ENCODE data around the gene COX19.

DNA sequence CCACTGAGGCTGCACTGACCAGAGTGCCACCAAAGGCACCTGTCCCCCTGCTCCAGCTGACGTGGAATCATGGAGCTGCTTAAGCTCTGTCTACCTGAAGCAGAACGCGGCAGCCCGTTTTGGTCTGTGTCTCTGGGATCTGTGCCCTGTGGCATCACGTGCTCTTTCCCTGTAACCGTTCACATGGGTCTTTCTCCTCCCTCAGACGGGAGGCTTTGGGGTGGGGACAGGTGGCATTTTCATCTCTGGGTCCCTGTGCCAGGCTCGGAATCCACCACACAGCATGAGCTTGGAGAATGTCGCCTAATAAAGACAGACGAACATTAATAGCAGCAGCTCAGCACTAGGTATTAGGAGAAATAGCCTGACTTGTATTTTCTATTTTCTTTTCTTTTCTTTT, 19.3 kb downstream of the COX19 start:
- TF ChIP-seq, protein P1, sequence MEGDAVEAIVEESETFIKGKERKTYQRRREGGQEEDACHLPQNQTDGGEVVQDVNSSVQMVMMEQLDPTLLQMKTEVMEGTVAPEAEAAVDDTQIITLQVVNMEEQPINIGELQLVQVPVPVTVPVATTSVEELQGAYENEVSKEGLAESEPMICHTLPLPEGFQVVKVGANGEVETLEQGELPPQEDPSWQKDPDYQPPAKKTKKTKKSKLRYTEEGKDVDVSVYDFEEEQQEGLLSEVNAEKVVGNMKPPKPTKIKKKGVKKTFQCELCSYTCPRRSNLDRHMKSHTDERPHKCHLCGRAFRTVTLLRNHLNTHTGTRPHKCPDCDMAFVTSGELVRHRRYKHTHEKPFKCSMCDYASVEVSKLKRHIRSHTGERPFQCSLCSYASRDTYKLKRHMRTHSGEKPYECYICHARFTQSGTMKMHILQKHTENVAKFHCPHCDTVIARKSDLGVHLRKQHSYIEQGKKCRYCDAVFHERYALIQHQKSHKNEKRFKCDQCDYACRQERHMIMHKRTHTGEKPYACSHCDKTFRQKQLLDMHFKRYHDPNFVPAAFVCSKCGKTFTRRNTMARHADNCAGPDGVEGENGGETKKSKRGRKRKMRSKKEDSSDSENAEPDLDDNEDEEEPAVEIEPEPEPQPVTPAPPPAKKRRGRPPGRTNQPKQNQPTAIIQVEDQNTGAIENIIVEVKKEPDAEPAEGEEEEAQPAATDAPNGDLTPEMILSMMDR (IDR thresholded peaks at IDR 0.05; ENCODE audit: insufficient read depth, low read length): no peak
- TF ChIP-seq, protein P2, sequence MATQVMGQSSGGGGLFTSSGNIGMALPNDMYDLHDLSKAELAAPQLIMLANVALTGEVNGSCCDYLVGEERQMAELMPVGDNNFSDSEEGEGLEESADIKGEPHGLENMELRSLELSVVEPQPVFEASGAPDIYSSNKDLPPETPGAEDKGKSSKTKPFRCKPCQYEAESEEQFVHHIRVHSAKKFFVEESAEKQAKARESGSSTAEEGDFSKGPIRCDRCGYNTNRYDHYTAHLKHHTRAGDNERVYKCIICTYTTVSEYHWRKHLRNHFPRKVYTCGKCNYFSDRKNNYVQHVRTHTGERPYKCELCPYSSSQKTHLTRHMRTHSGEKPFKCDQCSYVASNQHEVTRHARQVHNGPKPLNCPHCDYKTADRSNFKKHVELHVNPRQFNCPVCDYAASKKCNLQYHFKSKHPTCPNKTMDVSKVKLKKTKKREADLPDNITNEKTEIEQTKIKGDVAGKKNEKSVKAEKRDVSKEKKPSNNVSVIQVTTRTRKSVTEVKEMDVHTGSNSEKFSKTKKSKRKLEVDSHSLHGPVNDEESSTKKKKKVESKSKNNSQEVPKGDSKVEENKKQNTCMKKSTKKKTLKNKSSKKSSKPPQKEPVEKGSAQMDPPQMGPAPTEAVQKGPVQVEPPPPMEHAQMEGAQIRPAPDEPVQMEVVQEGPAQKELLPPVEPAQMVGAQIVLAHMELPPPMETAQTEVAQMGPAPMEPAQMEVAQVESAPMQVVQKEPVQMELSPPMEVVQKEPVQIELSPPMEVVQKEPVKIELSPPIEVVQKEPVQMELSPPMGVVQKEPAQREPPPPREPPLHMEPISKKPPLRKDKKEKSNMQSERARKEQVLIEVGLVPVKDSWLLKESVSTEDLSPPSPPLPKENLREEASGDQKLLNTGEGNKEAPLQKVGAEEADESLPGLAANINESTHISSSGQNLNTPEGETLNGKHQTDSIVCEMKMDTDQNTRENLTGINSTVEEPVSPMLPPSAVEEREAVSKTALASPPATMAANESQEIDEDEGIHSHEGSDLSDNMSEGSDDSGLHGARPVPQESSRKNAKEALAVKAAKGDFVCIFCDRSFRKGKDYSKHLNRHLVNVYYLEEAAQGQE (IDR thresholded peaks at IDR 0.05; ENCODE audit: insufficient replicate concordance, low read depth): no peak
- TF ChIP-seq POLR2AphosphoS5 (IDR thresholded peaks at IDR 0.05; ENCODE audit: low read depth): no peak
- no peak for TF ChIP-seq GABPA (IDR thresholded peaks at IDR 0.05; ENCODE audit: low read depth)
